GM18511 (cell line): ENCODE measurements around the gene BCAP31.
"Not testable (repeated sequence)": the region's sequence is repeated elsewhere in the genome, so short reads cannot be mapped to it uniquely, and the experiment has no call there.

ENCODE experiments used
- ATAC-seq: cut with Tn5 transposase; IDR thresholded peaks from one replicate; pipeline ENCODE4 v1.9.1; 2021; ENCODE audit warnings: mild to moderate bottlenecking, moderate library complexity; ENCODE audit not compliant: unreplicated experiment

The BCAP31 gene

GRCh38 chrX:153717445-153717844 is 6.7 kb downstream of the BCAP31 start:
- ATAC-seq, result no peak

GRCh38 chrX:153714256-153714655 is 9.9 kb downstream of the BCAP31 start:
- ATAC-seq, result no peak

GRCh38 chrX:153709726-153710674 is 14.2 kb downstream of the BCAP31 start:
- ATAC-seq, result no peak

- ATAC-seq, result peak; percentile 52
These were observed 15.8 kb downstream of the BCAP31 start for GRCh38 chrX:153708415-153708814.

- no peak for ATAC-seq
These were observed 16.8 kb downstream of the BCAP31 start for GRCh38 chrX:153707406-153707805.

- no peak for ATAC-seq
These were observed 17.4 kb downstream of the BCAP31 start for GRCh38 chrX:153706799-153707198.

GRCh38 chrX:153705403-153706060 is 18.7 kb downstream of the BCAP31 start:
- ATAC-seq, result not testable (repeated sequence)

GRCh38 chrX:153704631-153705402 is 19.4 kb downstream of the BCAP31 start:
- ATAC-seq, result not testable (repeated sequence)

- ATAC-seq, result no peak
These were observed 20.1 kb downstream of the BCAP31 start for GRCh38 chrX:153704021-153704526.

GRCh38 chrX:153703036-153703370 is 21.2 kb downstream of the BCAP31 start:
- ATAC-seq, result no peak

GRCh38 chrX:153702336-153703035 is 21.7 kb downstream of the BCAP31 start:
- no peak for ATAC-seq

- ATAC-seq, result no peak
These were observed 22.5 kb downstream of the BCAP31 start for GRCh38 chrX:153701706-153702105.

GRCh38 chrX:153700967-153701366 is 23.2 kb downstream of the BCAP31 start:
- no peak for ATAC-seq

- no peak for ATAC-seq
These were observed 23.7 kb downstream of the BCAP31 start for GRCh38 chrX:153700376-153700945.

GRCh38 chrX:153699784-153700371 is 24.3 kb downstream of the BCAP31 start:
- ATAC-seq, result not testable (repeated sequence)

- ATAC-seq, result not testable (repeated sequence)
These were observed 24.9 kb downstream of the BCAP31 start for GRCh38 chrX:153699210-153699783.

GRCh38 chrX:153697924-153698865 is 26.0 kb downstream of the BCAP31 start:
- ATAC-seq, result no peak

- not testable (repeated sequence) for ATAC-seq
These were observed 27.0 kb downstream of the BCAP31 start for GRCh38 chrX:153696986-153697722.
